NCI-H146 (cell line): ENCODE results near the gene NBEAL2.

Experiments
- DNase-seq: peaks from one replicate; lab custom pipeline; 2025; lab: John Stamatoyannopoulos, UW

The NBEAL2 gene

GRCh38 chr3:46987743-46988401 is 8.4 kb downstream of the NBEAL2 start:
- DNase-seq, result no peak

GRCh38 chr3:46988616-46989015 is 9.2 kb downstream of the NBEAL2 start:
- peak; percentile 45 for DNase-seq

- DNase-seq, result no peak
Measured at GRCh38 chr3:46989146-46989810, 9.8 kb downstream of the NBEAL2 start.

GRCh38 chr3:46990573-46991374 is 11.3 kb downstream of the NBEAL2 start:
- no peak for DNase-seq

- DNase-seq, result no peak
Measured at GRCh38 chr3:46991406-46992165, 12.1 kb downstream of the NBEAL2 start.

GRCh38 chr3:46992231-46992630 is 12.8 kb downstream of the NBEAL2 start:
- no peak for DNase-seq

- DNase-seq, result no peak
Measured at GRCh38 chr3:46993292-46993691, 13.8 kb downstream of the NBEAL2 start.

- no peak for DNase-seq
Measured at GRCh38 chr3:46993986-46994385, 14.5 kb downstream of the NBEAL2 start.

GRCh38 chr3:46994801-46995731 is 15.6 kb downstream of the NBEAL2 start:
- DNase-seq, result no peak

GRCh38 chr3:46995901-46996562 is 16.6 kb downstream of the NBEAL2 start:
- no peak for DNase-seq

- no peak for DNase-seq
Measured at GRCh38 chr3:46996689-46997452, 17.4 kb downstream of the NBEAL2 start.

- no peak for DNase-seq
Measured at GRCh38 chr3:46997453-46998091, 18.1 kb downstream of the NBEAL2 start.

- no peak for DNase-seq
Measured at GRCh38 chr3:46998121-46998851, 18.8 kb downstream of the NBEAL2 start.

- no peak for DNase-seq
Measured at GRCh38 chr3:46998852-46999515, 19.5 kb downstream of the NBEAL2 start.

GRCh38 chr3:46999516-47000197 is 20.2 kb downstream of the NBEAL2 start:
- no peak for DNase-seq

GRCh38 chr3:47000198-47000815 is 20.8 kb downstream of the NBEAL2 start:
- DNase-seq, result no peak
